BJ (cell line): Measurements from ENCODE around the gene AAGAB. TPM values are rescaled to one million over a fixed set of nuclear protein-coding genes. Genes with fewer than 3 reads are reported as not detected.

Experiments used
- CTCF ChIA-PET: fragments of 350-600 bp; formaldehyde crosslinking; extraction: SDS; loops from one replicate; lab custom pipeline; 2021; ENCODE audit warnings: antibody characterized with exemption, inconsistent platforms; lab: Yijun Ruan, JAX
- POLR2A ChIA-PET: fragments of 300-600 bp; sonication (Branson Sonifier 250); formaldehyde crosslinking; extraction: SDS; loops from one replicate; lab custom pipeline; 2021; ENCODE audit warnings: antibody characterized with exemption; lab: Charles Lee
- DNase-seq: peaks from one replicate; pipeline ENCODE4 v3.0.0-alpha.2; 2011; ENCODE audit warnings: low read depth
- H3K27me3 ChIP-seq: 2 replicates; pipeline ENCODE4 v1.6.0; 2011; ENCODE audit warnings: low read length; ENCODE audit not compliant: control insufficient read depth, insufficient read depth
- H3K36me3 ChIP-seq: 2 replicates; pipeline ENCODE4 v1.5.1; 2011; ENCODE audit warnings: low read length; ENCODE audit not compliant: control insufficient read depth, insufficient read depth
- H3K4me3 ChIP-seq: 2 replicates; pipeline ENCODE4 v1.5.1; 2011; ENCODE audit warnings: low read depth, mild to moderate bottlenecking, control low read depth, low read length
- CTCF ChIP-seq: IDR thresholded peaks from 2 replicates; pipeline ENCODE4 v1.5.1; 2011; ENCODE audit warnings: low read depth, mild to moderate bottlenecking, control low read depth, inconsistent platforms, low read length, moderate library complexity; ENCODE audit not compliant: insufficient read depth
- polyA plus RNA-seq: library from polyadenylated mRNA; depleted of rRNA; stranded (reverse); fragments of >200 nt; gene quantifications from 2 replicates; pipeline ENCODE4 v1.2.3, GENCODE V29; 2011

The AAGAB gene
- polyA plus RNA-seq, 1 experiment = 28.4 TPM

DNA sequence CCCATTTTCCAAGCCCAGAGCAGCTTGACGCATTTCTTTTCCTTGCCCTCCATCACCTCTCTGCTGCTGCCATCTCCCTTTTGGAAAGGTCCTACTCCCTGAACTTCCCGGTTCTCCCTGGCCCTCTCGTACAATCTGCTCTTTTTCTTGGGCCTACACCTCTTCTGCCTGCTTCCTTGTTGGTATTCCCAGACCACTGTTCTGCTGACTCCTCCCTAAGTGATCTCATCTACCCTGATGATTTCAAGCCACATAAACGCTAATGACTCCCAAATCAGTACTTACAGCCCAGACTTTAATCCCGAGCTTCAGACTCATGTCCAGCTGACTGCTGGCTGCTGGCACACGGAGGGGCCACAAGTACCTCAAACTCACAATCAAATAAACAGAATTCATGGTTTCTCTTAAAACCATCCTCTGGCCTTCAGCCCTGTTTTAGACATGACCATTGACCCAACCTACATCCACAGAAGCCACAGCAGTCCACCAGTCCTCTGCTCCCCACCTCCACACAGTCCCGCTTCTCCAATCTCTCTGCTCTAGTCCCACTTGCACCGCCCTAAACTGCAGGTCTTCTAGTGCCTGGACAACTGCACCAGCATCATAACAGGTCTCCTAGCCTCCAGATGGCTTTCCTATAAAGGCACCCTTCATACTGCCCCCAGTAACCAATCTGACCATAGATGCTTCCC, 57.6 kb downstream of the AAGAB start:
- POLR2A ChIA-PET = no interaction called here
- peak; percentile 68 for DNase-seq
- CTCF ChIA-PET = no interaction called here

DNA sequence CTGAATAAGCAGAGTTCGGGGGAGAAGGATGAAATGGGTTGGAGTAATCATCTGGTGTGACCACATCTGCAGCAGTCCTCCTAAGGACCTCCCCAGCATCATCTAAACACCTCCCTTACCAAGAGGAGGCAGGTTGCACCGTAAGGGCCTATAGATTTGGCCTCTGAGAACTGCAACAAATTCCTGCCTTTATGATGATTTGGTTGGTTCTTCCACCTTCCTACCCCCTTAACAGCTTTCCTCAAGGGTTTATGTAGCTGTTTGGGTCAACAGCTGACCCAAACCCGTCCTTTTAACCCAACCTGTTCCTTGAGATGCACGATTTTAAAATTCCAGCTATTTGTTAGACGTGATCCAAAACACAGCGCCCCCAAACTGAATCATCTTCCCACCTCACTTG, 58.2 kb downstream of the AAGAB start:
- POLR2A ChIA-PET = no interaction called here
- CTCF ChIA-PET = no interaction called here
- no peak for DNase-seq
- Histone ChIP-seq H3K36me3 (peaks cover 9% of the 10 kb centered on the region), H3K27me3 (no peaks in the 10 kb centered on the region), H3K4me3 (no peak overlapping the region)
- TF ChIP-seq CTCF = no peak

More for the DNA sequence above, 57.6 kb downstream of the AAGAB start:
- Histone ChIP-seq H3K4me3 (no peak overlapping the region), H3K27me3 (no peaks in the 10 kb centered on the region), H3K36me3 (peaks cover 7% of the 10 kb centered on the region)
- TF ChIP-seq CTCF = no peak

GRCh38 chr15:67195305-67195704, 59.2 kb downstream of the AAGAB start:
- TF ChIP-seq CTCF = no peak
- ChIA-PET CTCF (no interaction called here), POLR2A (no interaction called here)
- H3K27me3 ChIP-seq = no peaks in the 10 kb centered on the region
- DNase-seq = no peak
- peaks cover 18% of the 10 kb centered on the region for H3K36me3 ChIP-seq
- no peak overlapping the region for H3K4me3 ChIP-seq

- Histone ChIP-seq H3K27me3 (no peaks in the 10 kb centered on the region), H3K4me3 (no peak overlapping the region), H3K36me3 (peaks cover 23% of the 10 kb centered on the region)
- no peak for DNase-seq
- CTCF ChIA-PET = interaction anchor here (0.6 kb wide), 1 partner anchor 304 kb away, joined by 5 read pairs; no protein-coding TSS in a partner anchor
- POLR2A ChIA-PET = interaction anchor here (0.6 kb wide), 1 partner anchor 108 kb away, joined by 3 read pairs; no protein-coding TSS in a partner anchor
- no peak for TF ChIP-seq CTCF
Measured at GRCh38 chr15:67194171-67195114, 60.0 kb downstream of the AAGAB start.
